HFF-Myc (cell line): ENCODE results near the gene APBA2.

Experiments used
- DNase-seq: peaks from one replicate; pipeline ENCODE4 v3.0.0-alpha.2; 2011; ENCODE audit warnings: low read depth; ENCODE audit errors: extremely low read depth
- H3K4me3 ChIP-seq: replicated peaks from 2 replicates; pipeline ENCODE4 v1.5.1; 2011; ENCODE audit warnings: low read depth, mild to moderate bottlenecking, control low read depth, low read length
- TF ChIP-seq, protein P1 (sequence below): IDR thresholded peaks from 2 replicates; pipeline ENCODE4 v1.5.1; 2012; ENCODE audit warnings: mild to moderate bottlenecking, low read depth, low read length, control low read depth; ENCODE audit errors: missing control alignments

The APBA2 gene

DNA sequence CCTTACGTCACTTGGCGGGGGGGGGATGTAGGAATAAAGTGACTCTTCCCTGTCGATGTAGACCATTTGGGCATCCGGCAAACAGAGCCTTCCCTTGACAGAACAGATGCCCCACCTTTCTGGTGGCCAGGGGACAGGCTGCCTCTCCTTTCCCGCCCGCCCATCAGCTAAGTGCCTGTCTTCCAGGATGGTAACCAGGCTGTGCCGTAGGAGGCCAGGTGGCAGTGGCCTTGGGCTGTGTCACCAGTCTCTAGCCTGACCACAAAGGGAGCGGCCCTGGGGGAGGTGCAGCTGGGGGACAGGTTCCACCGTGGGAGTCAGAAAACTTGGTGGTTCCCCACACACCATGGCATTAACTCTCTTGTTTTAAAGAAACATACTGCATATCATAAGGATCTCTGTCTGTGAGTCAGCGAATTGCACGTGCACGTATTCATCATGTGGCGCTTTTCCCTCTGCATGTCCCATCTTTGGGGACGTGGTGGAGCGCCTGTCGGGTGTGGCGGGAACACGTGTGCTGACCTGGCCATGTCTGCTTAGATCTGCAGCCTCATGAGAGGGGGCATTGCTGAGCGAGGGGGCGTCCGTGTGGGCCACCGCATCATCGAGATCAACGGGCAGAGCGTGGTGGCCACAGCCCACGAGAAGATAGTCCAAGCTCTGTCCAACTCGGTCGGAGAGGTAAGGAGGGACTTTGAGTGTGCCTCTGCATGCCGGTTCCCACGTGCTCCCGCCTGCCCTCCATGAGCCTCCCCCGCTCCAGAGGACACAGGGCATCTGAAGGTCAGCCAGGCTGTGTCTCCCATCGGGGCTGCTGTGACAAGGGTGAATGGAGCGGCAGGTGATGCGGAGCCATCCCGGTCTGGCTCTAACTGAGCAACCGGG lies 227.8 kb downstream of the APBA2 start:
- TF ChIP-seq, protein P1, sequence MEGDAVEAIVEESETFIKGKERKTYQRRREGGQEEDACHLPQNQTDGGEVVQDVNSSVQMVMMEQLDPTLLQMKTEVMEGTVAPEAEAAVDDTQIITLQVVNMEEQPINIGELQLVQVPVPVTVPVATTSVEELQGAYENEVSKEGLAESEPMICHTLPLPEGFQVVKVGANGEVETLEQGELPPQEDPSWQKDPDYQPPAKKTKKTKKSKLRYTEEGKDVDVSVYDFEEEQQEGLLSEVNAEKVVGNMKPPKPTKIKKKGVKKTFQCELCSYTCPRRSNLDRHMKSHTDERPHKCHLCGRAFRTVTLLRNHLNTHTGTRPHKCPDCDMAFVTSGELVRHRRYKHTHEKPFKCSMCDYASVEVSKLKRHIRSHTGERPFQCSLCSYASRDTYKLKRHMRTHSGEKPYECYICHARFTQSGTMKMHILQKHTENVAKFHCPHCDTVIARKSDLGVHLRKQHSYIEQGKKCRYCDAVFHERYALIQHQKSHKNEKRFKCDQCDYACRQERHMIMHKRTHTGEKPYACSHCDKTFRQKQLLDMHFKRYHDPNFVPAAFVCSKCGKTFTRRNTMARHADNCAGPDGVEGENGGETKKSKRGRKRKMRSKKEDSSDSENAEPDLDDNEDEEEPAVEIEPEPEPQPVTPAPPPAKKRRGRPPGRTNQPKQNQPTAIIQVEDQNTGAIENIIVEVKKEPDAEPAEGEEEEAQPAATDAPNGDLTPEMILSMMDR, result no peak
- no peak overlapping the region for H3K4me3 ChIP-seq
- DNase-seq, result no peak

DNA sequence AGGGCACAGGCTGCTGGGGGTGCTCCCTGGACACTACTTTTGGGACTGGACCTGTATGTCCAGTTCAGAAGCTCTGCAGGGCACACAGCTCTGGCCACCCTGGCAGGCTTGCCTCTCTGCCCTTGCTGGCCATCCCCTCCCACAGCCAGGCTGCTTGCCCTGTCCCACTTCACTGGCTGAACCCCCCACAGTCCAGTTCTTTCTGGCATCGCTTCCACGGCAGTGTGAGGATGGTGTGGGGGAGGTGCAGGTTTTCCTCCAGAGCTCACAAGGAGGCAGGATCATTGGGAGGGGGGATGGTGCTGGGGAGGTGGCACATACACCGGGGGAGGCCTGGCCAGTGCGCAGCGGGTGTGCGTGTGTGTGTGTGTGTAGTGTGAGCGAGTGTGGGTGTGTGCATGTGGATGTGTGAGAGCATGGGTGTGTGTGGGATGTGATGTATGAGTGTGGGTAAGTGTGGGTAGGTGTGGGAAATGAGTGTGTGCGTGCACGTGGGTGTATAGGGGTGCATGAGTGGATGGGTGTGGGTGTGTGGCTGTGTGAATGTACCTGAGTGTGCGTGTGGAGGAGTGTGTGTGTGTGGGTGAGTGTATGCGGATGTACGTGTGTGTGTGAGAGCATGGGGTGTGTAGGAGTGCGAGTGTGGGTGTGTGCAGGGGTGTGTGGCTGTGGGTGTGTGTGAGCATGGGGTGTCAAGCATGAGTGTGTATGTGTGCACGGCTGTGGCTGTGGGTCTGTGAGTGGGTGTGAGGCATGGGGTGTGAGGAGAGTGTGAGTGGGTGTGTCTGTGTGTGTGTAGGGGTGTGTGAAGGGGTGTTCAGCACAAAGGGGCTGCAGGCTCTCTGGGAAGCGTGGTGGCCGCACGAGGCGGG lies 228.7 kb downstream of the APBA2 start:
- no peak for DNase-seq
- TF ChIP-seq, protein P1, result no peak
- no peak overlapping the region for H3K4me3 ChIP-seq

DNA sequence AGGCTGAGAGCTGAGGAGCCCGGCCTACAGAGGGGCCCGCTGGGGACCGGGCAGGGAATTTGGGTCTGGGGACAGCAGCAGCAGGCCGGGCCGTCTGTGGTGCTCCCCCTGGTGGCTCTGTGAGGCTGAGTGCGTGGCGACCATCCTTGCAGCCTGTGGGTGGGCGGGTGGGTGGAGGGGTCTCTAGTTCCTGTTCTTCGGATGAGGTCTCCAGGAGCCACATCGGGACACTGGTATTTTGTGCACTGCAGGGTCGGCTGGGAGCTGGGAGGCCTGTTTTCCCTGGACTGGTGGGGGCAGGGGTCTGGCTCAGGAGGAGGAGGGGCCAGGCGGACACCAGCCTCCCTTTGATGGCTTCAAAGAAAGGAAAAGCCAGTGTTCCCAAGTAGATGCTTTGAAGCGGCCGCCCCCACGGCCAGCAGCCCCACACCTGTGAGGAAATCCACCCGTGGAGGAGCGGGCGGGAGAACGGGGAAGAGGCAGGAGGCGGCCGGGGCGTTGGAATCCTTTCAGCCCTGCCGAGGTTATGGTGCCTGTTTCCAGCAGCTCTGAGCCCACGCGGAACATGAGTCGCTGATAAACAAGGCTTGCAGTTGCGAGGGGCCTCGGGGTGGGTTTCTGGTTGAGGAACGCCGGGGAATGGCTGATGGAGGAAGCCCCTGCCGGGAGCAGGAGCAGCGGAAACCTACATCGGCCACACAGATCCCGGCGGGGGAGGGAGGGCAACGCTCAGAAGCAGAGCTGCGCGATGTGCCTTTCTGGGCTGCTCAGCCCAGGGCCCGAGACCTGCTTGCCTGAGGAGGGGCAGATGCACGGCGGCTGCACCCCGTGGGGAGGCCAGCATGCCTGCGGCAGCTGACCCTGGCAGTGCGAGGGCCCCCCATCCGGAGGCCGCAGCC lies 229.6 kb downstream of the APBA2 start:
- TF ChIP-seq, protein P1, result no peak
- no peak for DNase-seq
- no peak overlapping the region for H3K4me3 ChIP-seq

DNA sequence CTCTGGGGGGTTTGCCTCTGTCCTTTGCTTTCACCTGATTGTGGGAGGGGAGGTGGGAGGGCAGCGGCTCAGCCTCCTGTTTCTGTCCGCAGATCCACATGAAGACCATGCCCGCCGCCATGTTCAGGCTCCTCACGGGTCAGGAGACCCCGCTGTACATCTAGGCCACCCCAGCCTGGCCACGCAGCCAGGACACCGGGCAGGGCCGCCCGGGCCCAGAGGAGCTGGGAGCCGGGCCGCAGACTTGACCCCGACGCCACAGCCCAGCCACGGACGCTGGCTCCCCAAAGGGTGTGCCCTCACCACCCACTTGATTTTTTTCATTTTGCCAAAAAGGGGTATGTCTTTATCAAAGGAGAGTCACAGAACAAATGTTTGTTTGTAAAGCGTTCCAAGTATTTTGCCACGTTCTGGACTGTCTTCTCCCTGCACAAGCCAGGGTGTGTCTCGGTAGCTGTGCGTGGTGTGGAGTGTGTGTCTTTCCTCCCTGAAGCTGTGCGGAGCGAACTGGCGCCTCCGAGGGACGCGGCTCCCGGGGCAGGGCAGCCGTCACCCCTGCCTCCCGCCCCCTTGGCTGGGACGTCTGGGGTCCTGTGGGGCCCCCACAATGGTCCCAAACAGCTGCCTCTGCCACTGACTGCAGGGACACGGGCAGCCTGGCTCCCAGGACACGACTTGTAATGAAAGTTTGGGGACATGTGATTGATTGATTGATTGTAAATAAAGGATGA lies 231.4 kb downstream of the APBA2 start:
- TF ChIP-seq, protein P1, result no peak
- no peak overlapping the region for H3K4me3 ChIP-seq
- no peak for DNase-seq

DNA sequence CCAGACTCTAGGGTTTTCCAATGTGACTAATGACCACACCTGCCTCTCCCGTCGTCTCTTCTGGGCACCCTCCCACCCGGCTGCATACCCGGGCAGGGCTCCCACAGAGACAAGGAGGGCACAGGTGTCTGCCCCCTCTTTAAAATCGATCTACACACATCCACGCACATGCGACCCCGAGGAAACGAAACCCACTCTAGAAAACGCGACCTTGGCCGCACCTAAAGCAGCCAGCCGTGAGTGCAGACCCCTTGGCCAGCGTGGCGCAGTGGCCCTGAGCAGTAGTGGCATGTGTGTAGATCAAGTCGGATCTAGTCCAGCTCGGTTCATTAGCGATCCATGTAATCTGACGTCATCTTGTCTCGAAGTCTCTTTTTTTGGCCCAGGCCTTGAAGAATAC lies 232.0 kb downstream of the APBA2 start:
- DNase-seq, result no peak
- H3K4me3 ChIP-seq, result no peak overlapping the region
- TF ChIP-seq, protein P1, result no peak

DNA sequence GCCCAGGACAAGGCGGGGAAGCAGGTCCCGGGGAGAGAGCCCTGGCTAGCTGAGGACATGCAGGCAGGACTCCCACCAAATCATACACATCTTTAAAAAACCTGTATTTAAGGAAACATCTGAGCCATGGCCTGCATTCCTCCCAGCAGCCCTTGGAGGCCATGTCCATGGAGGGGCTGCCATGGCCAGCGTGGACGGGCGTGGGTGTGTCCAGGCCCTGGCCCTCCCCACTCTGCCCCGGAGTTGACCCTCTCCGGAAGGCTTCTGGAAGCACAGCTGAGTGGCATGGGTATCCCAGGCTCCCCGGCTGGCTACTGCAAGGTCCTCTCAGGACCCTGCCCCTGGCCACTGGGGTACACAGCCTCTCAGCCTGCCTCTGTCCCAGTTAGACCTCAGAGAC lies 234.1 kb downstream of the APBA2 start:
- no peak for DNase-seq
- H3K4me3 ChIP-seq, result no peak overlapping the region
- TF ChIP-seq, protein P1, result no peak
